ENCODE data around the gene NCAM1.
A peak's percentile ranks its signal among the peaks of the same experiment; 100 is the strongest.

The NCAM1 gene

DNA sequence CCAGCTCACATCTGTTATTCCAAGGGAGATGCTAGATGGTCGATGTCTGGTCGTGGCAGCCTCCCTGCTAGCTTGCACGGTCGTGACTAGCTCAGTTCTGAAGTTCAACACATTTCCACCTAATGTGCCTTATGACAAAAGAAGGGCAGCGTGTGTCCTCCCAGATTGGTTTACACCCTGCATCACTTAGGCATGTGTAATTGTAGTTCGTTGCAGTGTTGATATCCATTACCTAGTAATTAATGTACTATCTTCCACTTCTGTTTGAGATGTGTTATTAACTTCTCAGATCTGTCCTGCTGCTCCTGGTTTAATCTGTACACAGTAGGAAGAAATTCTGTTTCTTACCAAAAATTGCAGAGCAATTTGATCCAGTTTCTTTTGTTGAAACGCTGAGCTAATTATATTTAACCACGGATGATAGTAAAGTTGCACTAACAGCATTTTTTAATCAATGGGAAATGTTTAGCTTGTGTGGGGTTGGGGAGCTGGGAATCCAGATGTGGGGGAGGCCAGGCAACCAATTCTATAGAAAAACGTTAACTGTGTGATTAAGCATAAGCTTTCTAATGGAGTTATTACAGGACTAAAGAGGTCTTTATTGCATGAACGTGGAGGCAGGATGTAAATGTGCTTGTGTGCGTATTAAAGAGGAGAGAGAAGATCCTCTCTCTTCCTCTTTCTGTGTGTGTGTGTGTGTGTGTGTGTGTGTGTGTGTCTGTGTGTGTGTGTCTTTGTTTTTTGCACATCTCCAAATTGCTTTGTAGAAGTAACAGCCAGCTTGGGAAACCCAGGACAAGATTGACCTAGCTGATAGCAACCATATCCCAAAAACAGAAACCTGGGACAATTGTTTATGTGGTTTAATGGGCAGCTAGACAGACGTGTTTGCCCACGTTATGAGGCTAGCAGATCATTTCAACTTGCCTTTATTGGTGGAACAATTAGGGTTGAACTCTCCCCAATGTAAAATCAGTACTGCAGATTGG lies 207.4 kb downstream of the NCAM1 start:
- DNase-seq = no peak

DNA sequence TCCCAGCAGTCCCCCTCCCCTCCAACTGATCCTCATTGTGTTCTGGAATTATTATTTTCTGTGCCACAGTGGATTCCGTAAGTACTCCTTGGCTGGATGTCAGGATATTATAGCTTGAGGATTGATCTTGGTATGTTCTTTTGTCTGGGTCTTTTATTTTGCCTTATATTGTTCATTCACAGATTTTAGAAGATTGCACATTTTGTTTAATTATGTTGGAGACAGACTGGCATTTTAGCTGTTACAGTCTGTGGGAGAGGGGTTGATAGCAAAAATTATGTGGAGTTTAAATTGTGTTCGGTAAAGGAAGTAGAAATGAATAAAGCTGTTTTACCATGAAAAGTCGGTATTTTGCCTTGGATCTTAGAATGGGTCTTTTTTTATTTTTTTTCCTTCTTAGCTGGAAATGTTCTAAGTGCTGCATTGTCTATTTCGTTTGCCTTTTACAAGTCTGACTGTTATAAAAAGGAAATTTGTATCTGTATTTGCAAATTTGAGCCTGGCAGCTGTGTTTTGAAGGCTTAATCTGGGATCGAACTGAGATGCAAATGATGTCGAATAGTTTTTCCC lies 211.2 kb downstream of the NCAM1 start:
- DNase-seq = peak in 1 of 51 donors; percentile 45

DNA sequence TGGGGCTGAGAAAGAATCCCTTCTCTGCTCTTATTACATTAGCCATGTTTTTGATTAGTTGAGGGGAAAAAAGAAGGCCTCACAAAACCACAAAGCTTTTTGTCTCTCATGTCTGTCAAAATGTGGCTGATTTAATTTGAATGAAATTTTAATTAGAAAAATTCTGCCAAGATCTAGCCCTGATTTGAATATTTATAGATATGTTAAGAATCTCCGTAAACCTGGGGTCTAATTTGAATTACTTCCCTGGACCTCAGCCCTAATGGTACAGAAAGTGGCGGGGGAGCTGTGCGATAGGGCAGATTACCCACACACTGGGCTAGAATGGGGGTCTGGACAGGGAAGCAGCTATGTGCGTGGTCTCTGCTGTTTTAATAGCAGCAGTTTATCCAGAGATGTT lies 211.9 kb downstream of the NCAM1 start:
- DNase-seq = no peak

DNA sequence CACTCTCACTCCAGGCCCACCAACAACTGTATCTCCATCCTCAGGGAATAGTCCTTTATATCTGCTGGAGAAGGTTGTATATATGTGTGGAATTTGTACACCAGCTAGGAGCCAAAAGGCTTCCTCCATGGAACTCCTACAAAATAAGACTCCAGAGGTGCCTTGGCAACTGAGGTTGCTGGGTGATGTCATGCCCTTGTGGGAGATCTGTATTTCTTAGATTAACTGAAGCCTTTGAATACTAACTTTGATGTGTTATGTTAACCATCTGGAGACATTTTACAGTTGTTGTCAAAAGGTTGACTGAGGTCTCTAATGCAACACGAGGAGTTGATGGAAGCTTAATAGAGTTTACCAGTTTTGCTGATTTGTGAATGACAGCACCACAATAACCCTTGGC lies 213.7 kb downstream of the NCAM1 start:
- DNase-seq = no peak

GRCh38 chr11:113176599-113177360 lies 215.6 kb downstream of the NCAM1 start:
- DNase-seq = no peak

- no peak for DNase-seq
Observed at GRCh38 chr11:113177671-113178070, 216.5 kb downstream of the NCAM1 start.

GRCh38 chr11:113178381-113179070 lies 217.3 kb downstream of the NCAM1 start:
- no peak for DNase-seq

- peak in 2 of 51 donors; percentile 5 to 44 for DNase-seq
Observed at GRCh38 chr11:113179181-113179704, 218.0 kb downstream of the NCAM1 start.

DNA sequence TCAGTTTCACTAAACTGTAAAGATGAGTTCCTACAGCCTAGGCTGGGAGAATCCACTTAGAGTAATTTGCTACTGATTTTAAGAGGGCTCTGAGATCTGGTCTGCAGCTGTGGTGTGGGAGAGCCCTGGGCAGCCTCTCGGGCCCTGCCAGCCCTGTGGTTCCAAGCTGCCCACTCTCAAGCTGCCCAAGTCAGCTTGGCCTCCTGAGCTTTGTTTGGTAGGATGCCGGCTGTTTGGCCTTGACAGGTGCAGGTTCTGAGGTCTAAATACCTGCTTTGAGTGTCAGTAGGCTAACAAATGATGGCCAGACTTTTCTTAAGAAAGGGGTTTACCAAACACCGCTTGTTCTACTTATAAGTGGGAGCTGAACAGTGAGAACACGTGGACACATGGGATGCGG lies 219.9 kb downstream of the NCAM1 start:
- no peak for DNase-seq

DNA sequence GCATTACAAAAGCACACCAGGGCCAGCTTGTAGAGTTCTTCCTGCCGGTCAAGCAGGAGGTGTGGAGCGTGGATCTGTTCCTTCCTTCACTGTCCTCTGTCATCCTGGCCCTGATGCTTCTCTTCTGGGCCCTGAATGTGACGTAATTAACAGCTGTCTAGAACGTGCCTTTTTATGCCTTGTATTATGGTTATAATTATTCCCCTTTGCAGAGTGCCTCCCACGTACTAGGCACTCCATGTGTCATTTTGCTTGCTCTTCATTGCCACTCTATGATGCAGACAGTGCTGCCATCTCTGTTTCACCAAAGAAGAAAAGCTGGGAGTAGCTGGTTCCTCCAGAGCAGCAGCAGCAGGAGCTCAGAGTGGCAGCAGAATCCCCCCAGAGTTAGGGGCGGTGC lies 221.1 kb downstream of the NCAM1 start:
- DNase-seq = peak in 1 of 51 donors; percentile 38

- DNase-seq = peak in 1 of 51 donors; percentile 32
Observed at GRCh38 chr11:113184498-113184897, 223.3 kb downstream of the NCAM1 start.

- no peak for DNase-seq
Observed at GRCh38 chr11:113188371-113188834, 227.2 kb downstream of the NCAM1 start.

- DNase-seq = peak in 2 of 51 donors; percentile 19 to 37
Observed at GRCh38 chr11:113189909-113190667, 228.9 kb downstream of the NCAM1 start.

DNA sequence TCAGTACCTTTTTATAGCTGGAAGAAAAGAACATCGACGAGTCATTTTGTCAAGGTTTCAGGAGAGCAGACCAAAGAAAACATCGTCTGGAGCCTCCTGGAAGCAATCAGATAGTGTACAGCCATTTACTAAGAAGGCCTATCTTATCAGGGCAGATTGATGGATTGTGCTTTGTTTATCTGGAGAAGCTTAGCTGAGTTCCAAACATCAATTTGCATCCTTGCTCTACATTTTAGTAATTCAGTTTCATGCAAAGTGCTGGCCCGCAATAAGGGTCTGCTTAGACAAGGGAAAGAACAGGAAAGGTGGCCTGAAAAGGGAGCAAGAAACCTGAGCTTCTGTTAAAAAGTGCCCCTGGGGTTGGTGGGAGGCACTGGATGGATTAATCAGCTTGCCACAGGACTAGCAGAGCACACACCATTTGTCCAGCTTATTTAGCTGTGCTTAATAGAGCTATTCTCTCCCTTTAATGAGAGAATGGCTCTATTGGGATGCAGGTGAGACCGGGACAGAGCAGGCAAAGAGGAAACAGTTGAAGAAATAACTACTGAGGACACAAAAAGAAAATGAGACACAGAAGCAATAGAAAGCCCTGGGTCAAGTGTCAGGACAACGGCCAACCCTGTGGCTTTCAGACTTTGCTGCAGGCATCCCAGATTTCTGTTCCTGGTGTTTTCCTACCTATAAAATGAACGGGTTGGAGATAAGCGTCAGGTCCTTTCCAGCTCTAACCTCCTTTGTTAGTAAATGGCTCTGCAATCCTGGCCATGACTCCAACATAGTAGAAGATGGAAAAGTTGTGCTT lies 231.1 kb downstream of the NCAM1 start:
- DNase-seq = no peak

- no peak for DNase-seq
Observed at GRCh38 chr11:113193016-113193415, 231.8 kb downstream of the NCAM1 start.

- peak in 1 of 51 donors; percentile 27 for DNase-seq
Observed at GRCh38 chr11:113193946-113194345, 232.7 kb downstream of the NCAM1 start.

- DNase-seq = no peak
Observed at GRCh38 chr11:113195728-113196127, 234.5 kb downstream of the NCAM1 start.

DNA sequence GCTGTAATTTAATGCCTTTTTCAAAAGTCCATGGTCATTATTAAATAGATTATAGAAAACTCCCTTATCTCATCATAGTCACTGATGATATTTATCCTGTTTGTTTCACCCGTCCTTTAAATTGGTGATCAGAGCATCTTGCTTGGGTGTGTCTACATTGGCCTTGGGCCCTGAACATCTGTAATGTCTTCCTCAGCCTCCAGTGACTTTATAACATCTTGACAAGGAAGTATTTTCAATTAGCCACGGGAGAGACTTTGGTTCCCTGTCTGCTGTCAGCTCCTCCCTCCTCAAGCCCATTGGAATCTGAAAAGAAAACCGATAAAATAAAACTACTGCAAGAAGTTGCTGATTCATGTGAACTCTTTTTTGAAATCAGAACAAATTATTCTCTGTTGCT lies 236.2 kb downstream of the NCAM1 start:
- no peak for DNase-seq

DNA sequence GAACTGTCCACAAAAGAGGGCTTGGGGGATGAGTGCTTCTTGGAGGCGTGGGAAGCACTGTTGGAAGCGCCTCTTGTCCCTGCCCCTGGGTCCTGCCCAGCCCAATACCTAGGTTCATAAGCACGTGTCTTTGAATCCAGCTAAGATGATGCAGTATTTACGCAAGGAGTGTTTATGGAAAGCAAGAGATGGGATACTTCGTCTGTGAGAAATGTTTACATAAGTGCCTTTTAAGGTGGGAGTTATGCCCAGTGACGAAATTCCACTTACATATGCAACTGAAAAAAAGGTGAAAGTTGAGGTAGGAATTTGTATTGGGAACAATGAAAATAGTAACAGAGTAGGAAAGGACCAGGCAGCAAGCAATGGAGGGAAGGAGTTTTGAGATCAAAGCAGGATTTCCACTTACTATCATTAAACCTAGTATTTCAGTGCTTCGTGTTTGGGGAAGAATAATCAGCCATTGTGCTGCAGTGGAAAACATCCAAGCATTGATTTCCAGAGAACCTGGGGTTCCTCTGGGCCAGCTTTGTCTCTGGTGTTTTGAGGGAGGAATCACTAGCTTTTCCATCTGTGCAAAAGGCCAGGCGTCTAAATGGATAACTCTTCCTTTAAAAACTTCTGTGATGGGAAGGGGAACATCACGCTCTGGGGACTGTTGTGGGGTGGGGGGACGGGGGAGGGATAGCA lies 237.9 kb downstream of the NCAM1 start:
- DNase-seq = peak in 9 of 51 donors; percentile 5 to 41 (median 34)

Measured in hypothalamus (tissue), 51 donors.